GM23338 (cell line): Measurements from ENCODE around the gene UFD1. TPM values are rescaled to one million over a fixed set of nuclear protein-coding genes. Genes with fewer than 3 reads are reported as not detected.

Experiments
- ATAC-seq: fragments of 200-7000 bp; cut with Tn5 transposase; 3 replicates; pipeline ENCODE4 v1.9.1; 2020
- DNase-seq: peaks from one replicate; pipeline ENCODE4 v3.0.0-alpha.2; 2015; ENCODE audit warnings: low spot score
- H2AFZ ChIP-seq: fragments of 200-600 bp; sonication (generic); 2 replicates; pipeline ENCODE4 v1.8.0; 2016; ENCODE audit warnings: antibody characterized with exemption, mild to moderate bottlenecking, moderate library complexity
- H3F3A ChIP-seq: fragments of 200-600 bp; sonication (generic); replicated peaks from 2 replicates; pipeline ENCODE4 v1.8.0; 2017; ENCODE audit warnings: antibody characterized with exemption, mixed run types, low read depth
- H3K27ac ChIP-seq: fragments of 200-600 bp; sonication (generic); 2 replicates; pipeline ENCODE4 v1.6.1; 2016; ENCODE audit warnings: low read depth
- H3K27me3 ChIP-seq: fragments of 200-600 bp; sonication (generic); 2 replicates; pipeline ENCODE4 v1.8.0; 2016; ENCODE audit warnings: mild to moderate bottlenecking, mixed run types, moderate library complexity; ENCODE audit not compliant: insufficient read depth
- H3K36me3 ChIP-seq: fragments of 200-600 bp; sonication (generic); 2 replicates; pipeline ENCODE4 v1.8.0; 2016; ENCODE audit warnings: mild to moderate bottlenecking; ENCODE audit not compliant: insufficient read depth
- H3K4me1 ChIP-seq: fragments of 200-600 bp; sonication (generic); 2 replicates; pipeline ENCODE4 v1.8.0; 2016; ENCODE audit warnings: mild to moderate bottlenecking, moderate library complexity; ENCODE audit not compliant: insufficient read depth
- H3K4me2 ChIP-seq: fragments of 200-600 bp; sonication (generic); 2 replicates; pipeline ENCODE4 v1.7.1; 2017; ENCODE audit warnings: mixed run types
- H3K4me3 ChIP-seq: fragments of 200-600 bp; sonication (generic); 2 replicates; pipeline ENCODE4 v1.6.1; 2016; ENCODE audit warnings: mixed run types
- H3K79me2 ChIP-seq: fragments of 200-600 bp; sonication (generic); replicated peaks from 2 replicates; pipeline ENCODE4 v1.8.0; 2017; ENCODE audit warnings: mild to moderate bottlenecking; ENCODE audit not compliant: insufficient read depth
- H3K9me2 ChIP-seq: fragments of 200-600 bp; sonication (generic); 2 replicates; pipeline ENCODE4 v1.8.0; 2017; ENCODE audit not compliant: insufficient read depth
- H4K20me1 ChIP-seq: fragments of 200-600 bp; sonication (generic); replicated peaks from 2 replicates; pipeline ENCODE4 v1.8.0; 2017; ENCODE audit warnings: mild to moderate bottlenecking; ENCODE audit not compliant: insufficient read depth
- H3K27ac Mint-ChIP-seq: 2 replicates; pipeline ENCODE4 v1.8.0; 2020; ENCODE audit warnings: inconsistent platforms, mild to moderate bottlenecking, moderate library complexity, mixed read lengths
- H3K27me3 Mint-ChIP-seq: 3 replicates; pipeline ENCODE4 v1.8.0; 2022; ENCODE audit warnings: low read depth, mild to moderate bottlenecking, moderate library complexity, mixed read lengths, inconsistent platforms; ENCODE audit not compliant: insufficient read depth, poor library complexity
- H3K36me3 Mint-ChIP-seq: 3 replicates; pipeline ENCODE4 v1.8.0; 2021; ENCODE audit warnings: low read depth, mild to moderate bottlenecking, inconsistent platforms, moderate library complexity, mixed read lengths
- H3K4me1 Mint-ChIP-seq: 3 replicates; pipeline ENCODE4 v1.8.0; 2020; ENCODE audit warnings: mild to moderate bottlenecking, inconsistent platforms, mixed read lengths
- H3K4me3 Mint-ChIP-seq: 3 replicates; pipeline ENCODE4 v1.8.0; 2021; ENCODE audit warnings: moderate library complexity, mild to moderate bottlenecking, inconsistent platforms, mixed read lengths
- H3K9me3 Mint-ChIP-seq: 3 replicates; pipeline ENCODE4 v1.8.0; 2020; ENCODE audit warnings: moderate library complexity, mild to moderate bottlenecking, inconsistent platforms, mixed read lengths
- CREB1 ChIP-seq: fragments of 250-450 bp; sonication (Bioruptor Pico); IDR thresholded peaks from 2 replicates; pipeline ENCODE4 v1.5.0; 2020; ENCODE audit warnings: low read depth, mild to moderate bottlenecking, moderate library complexity
- CTCF ChIP-seq, 2 experiments: fragments of 200-600 bp in 1 of 2; sonication (generic) in 1 of 2; conservative IDR thresholded peaks; 2 replicates each; pipeline versions ENCODE4 v1.5.1 to v1.6.1; 2016 to 2017; ENCODE audit warnings: antibody characterized with exemption in 2 of 2, low read depth in 2 of 2, mild to moderate bottlenecking in 2 of 2, moderate library complexity in 1 of 2
- ETS1 ChIP-seq: IDR thresholded peaks from 2 replicates; pipeline ENCODE4 v1.6.1; 2016; ENCODE audit warnings: antibody characterized with exemption
- EZH2 ChIP-seq: fragments of 200-600 bp; sonication (generic); IDR thresholded peaks from one replicate; pipeline ENCODE4 v1.8.0; 2017; ENCODE audit warnings: antibody characterized with exemption, mild to moderate bottlenecking, low read depth; ENCODE audit not compliant: unreplicated experiment
- EZH2phosphoT487 ChIP-seq: fragments of 200-600 bp; sonication (generic); IDR thresholded peaks from one replicate; pipeline ENCODE4 v1.8.1; 2018; ENCODE audit warnings: antibody characterized with exemption; ENCODE audit not compliant: unreplicated experiment
- JUNB ChIP-seq: IDR thresholded peaks from one replicate; pipeline ENCODE4 v1.6.1; 2016; ENCODE audit warnings: antibody characterized with exemption; ENCODE audit not compliant: unreplicated experiment
- NANOG ChIP-seq: IDR thresholded peaks from 2 replicates; pipeline ENCODE4 v1.6.1; 2016; ENCODE audit warnings: antibody characterized with exemption, borderline replicate concordance
- POLR2AphosphoS5 ChIP-seq: IDR thresholded peaks from 2 replicates; pipeline ENCODE4 v1.6.1; 2016; ENCODE audit warnings: antibody characterized with exemption, low read depth
- REST ChIP-seq: IDR thresholded peaks from one replicate; pipeline ENCODE4 v1.6.1; 2018; ENCODE audit warnings: antibody characterized with exemption; ENCODE audit not compliant: unreplicated experiment
- STAT1 ChIP-seq: IDR thresholded peaks from one replicate; pipeline ENCODE4 v1.6.1; 2016; ENCODE audit warnings: antibody characterized with exemption; ENCODE audit not compliant: unreplicated experiment
- ZNF114 ChIP-seq: fragments of 250-450 bp; sonication (Bioruptor Pico); IDR thresholded peaks from 2 replicates; pipeline ENCODE4 v1.5.0; 2020; ENCODE audit warnings: mild to moderate bottlenecking, moderate library complexity
- ZNF331 ChIP-seq: fragments of 250-450 bp; sonication (Bioruptor Pico); IDR thresholded peaks from 2 replicates; pipeline ENCODE4 v1.5.0; 2020; ENCODE audit warnings: low read depth, mild to moderate bottlenecking, moderate library complexity
- polyA plus RNA-seq: library from polyadenylated mRNA; unstranded; fragments of >200 nt; fragmentation: Nextera tagmentation; extraction: Ambion mirVana; gene quantifications from 2 replicates; pipeline ENCODE4 v1.2.1, GENCODE V29; 2016
- total RNA-seq: library from RNA; depleted of rRNA; stranded (reverse); fragments of >200 nt; shearing (Covaris generic); gene quantifications from 2 replicates; pipeline ENCODE4 v1.2.3, GENCODE V29; 2014

UFD1 gene
- total and polyA plus RNA-seq, 2 experiments from 2014 or later, result 53.5 to 93.8 TPM

GRCh38 chr22:19412478-19412877 is 66.5 kb downstream of the UFD1 start:
- Mint-ChIP-seq H3K9me3 (no peaks in the 10 kb centered on the region), H3K4me3 (no peak overlapping the region), H3K36me3 (peaks cover 24% of the 10 kb centered on the region), H3K4me1 (peaks cover 19% of the 10 kb centered on the region), H3K27ac (peak overlapping the region; percentile 90), H3K27me3 (peaks cover 5% of the 10 kb centered on the region)
- Histone ChIP-seq H3K4me2 (no peak overlapping the region), H3K4me3 (no peak overlapping the region), H3K9me2 (no peaks in the 10 kb centered on the region), H4K20me1 (peaks cover 48% of the 10 kb centered on the region), H3K4me1 (peaks cover 4% of the 10 kb centered on the region; the same call in 1 of the 2 replicates), H3K27ac (0 out of 2 replicates have a peak overlapping the region, but pooled peaks have one; percentile 69), H3K79me2 (peaks cover 72% of the 10 kb centered on the region), H3F3A (no peaks in the 10 kb centered on the region), H3K36me3 (peaks cover 7% of the 10 kb centered on the region; the same call in 1 of the 2 replicates), H3K27me3 (no peaks in the 10 kb centered on the region), H2AFZ (no peak overlapping the region)
- no peak for TF ChIP-seq REST
- TF ChIP-seq CREB1, result no peak
- TF ChIP-seq EZH2phosphoT487, result no peak
- TF ChIP-seq STAT1, result no peak
- no peak for TF ChIP-seq CTCF (conservative IDR thresholded peaks at IDR 0.05; ENCODE audit: low read depth in 2 of 2)
- TF ChIP-seq JUNB, result no peak
- DNase-seq (no peak), ATAC-seq (no peak)

GRCh38 chr22:19411690-19412045 is 67.3 kb downstream of the UFD1 start:
- no peaks in the 10 kb centered on the region for H3K9me2 ChIP-seq
- Mint-ChIP-seq H3K27ac (no peak overlapping the region; the same call in 1 of the 2 replicates), H3K9me3 (no peaks in the 10 kb centered on the region), H3K27me3 (peaks cover 6% of the 10 kb centered on the region), H3K36me3 (peaks cover 29% of the 10 kb centered on the region), H3K4me1 (peaks cover 19% of the 10 kb centered on the region), H3K4me3 (no peak overlapping the region)
- no peak overlapping the region for H3K4me2 ChIP-seq
- DNase-seq (no peak), ATAC-seq (no peak)
- H3K27me3 ChIP-seq, result no peaks in the 10 kb centered on the region
- H3K79me2 ChIP-seq, result peaks cover 64% of the 10 kb centered on the region
- peaks cover 10% of the 10 kb centered on the region; the same call in 1 of the 2 replicates for H3K36me3 ChIP-seq
- H3K4me1 ChIP-seq, result peaks cover 4% of the 10 kb centered on the region; the same call in 1 of the 2 replicates
- peaks cover 44% of the 10 kb centered on the region for H4K20me1 ChIP-seq
- no peak for TF ChIP-seq REST
- no peak for TF ChIP-seq ZNF114 (CRISPR knock-in tag)
- no peak for TF ChIP-seq STAT1
- no peak for TF ChIP-seq EZH2
- no peak for TF ChIP-seq NANOG
- TF ChIP-seq ETS1, result no peak
- TF ChIP-seq JUNB, result no peak
- no peak for TF ChIP-seq CREB1
- no peak for TF ChIP-seq POLR2AphosphoS5
- TF ChIP-seq ZNF331 (CRISPR knock-in tag), result no peak
- TF ChIP-seq EZH2phosphoT487, result no peak
- no peak overlapping the region for H2AFZ ChIP-seq
- no peak overlapping the region for H3K27ac ChIP-seq
- no peak overlapping the region for H3K4me3 ChIP-seq
- H3F3A ChIP-seq, result no peaks in the 10 kb centered on the region
